ENCODE results near the gene VNN1. TPM values are rescaled to one million over a fixed set of nuclear protein-coding genes. Genes with fewer than 3 reads are reported as not detected.

Gene VNN1
- polyA plus RNA-seq, 1 donor from 2014 or later: not detected

GRCh38 chr6:132731086-132731485 is 17.2 kb upstream of the VNN1 start:
- H2AFZ ChIP-seq (ENCODE audit: low read depth, low read length): no peak overlapping the region
- no peaks in the 10 kb centered on the region for H3K27me3 ChIP-seq (ENCODE audit: insufficient read depth, low read depth, low read length)
- no peaks in the 10 kb centered on the region for H4K20me1 ChIP-seq (ENCODE audit: insufficient read depth)
- H3K9me3 ChIP-seq (ENCODE audit: low read length): no peaks in the 10 kb centered on the region
- H3K4me2 ChIP-seq (ENCODE audit: low read length): no peak overlapping the region
- H3K79me2 ChIP-seq (replicated peaks; ENCODE audit: insufficient read depth, low read length): no peaks in the 10 kb centered on the region
- H3K9me2 ChIP-seq (ENCODE audit: insufficient read depth, low read length): no peaks in the 10 kb centered on the region
- H3F3A ChIP-seq (ENCODE audit: insufficient read depth, low read length, poor library complexity, severe bottlenecking): no peaks in the 10 kb centered on the region
- no peak overlapping the region for H3K27ac ChIP-seq (ENCODE audit: low read length)
- no peaks in the 10 kb centered on the region for H3K36me3 ChIP-seq (ENCODE audit: insufficient read depth, low read length)
- TF ChIP-seq RAD21 (conservative IDR thresholded peaks at IDR 0.05) (no peak), POLR2AphosphoS5 (IDR thresholded peaks at IDR 0.05) (no peak)
- no peak overlapping the region for H3K9ac ChIP-seq (ENCODE audit: low read length)
- no peak overlapping the region for H3K4me3 ChIP-seq (ENCODE audit: low read length)

DNA sequence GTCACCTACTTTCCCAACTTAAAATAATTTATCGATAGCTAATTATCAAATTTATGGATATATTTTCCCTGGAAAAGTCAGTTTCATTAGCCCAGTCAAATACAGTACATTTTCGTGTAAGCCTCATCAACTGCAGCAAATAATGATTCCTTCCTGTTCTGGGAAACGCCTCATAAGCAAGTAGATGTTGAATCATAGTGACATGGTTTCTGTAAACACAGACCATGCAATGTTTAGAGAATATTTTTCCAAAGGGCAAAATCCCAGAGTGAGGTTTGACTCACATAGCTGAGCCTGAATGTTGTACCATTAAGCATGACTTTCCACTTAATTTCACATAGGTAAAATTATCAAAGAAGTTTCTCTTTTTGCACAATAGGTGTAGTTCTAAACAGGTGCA is 16.7 kb upstream of the VNN1 start:
- H3K27me3 ChIP-seq (ENCODE audit: insufficient read depth, low read depth, low read length): no peaks in the 10 kb centered on the region
- TF ChIP-seq CTCF (IDR thresholded peaks at IDR 0.05; ENCODE audit: poor library complexity, severe bottlenecking): no peak
- TF ChIP-seq REST (IDR thresholded peaks at IDR 0.05; ENCODE audit: borderline replicate concordance): no peak
- TF ChIP-seq SMC3 (conservative IDR thresholded peaks at IDR 0.05; ENCODE audit: poor library complexity): no peak
- TF ChIP-seq EP300 (conservative IDR thresholded peaks at IDR 0.05; ENCODE audit: poor library complexity, severe bottlenecking): no peak
- no peaks in the 10 kb centered on the region for H4K20me1 ChIP-seq (ENCODE audit: insufficient read depth)
- H3K9me2 ChIP-seq (ENCODE audit: insufficient read depth, low read length): no peaks in the 10 kb centered on the region
- no peaks in the 10 kb centered on the region for H3K79me2 ChIP-seq (replicated peaks; ENCODE audit: insufficient read depth, low read length)
- H3K4me2 ChIP-seq (ENCODE audit: low read length): no peak overlapping the region
- H3F3A ChIP-seq (ENCODE audit: insufficient read depth, low read length, poor library complexity, severe bottlenecking): no peaks in the 10 kb centered on the region
- no peak overlapping the region for H3K4me3 ChIP-seq (ENCODE audit: low read length)
- no peak overlapping the region for H3K27ac ChIP-seq (ENCODE audit: low read length)
- no peak overlapping the region for H3K9ac ChIP-seq (ENCODE audit: low read length)
- no peaks in the 10 kb centered on the region for H3K9me3 ChIP-seq (ENCODE audit: low read length)
- H3K36me3 ChIP-seq (ENCODE audit: insufficient read depth, low read length): no peaks in the 10 kb centered on the region
- no peak overlapping the region for H2AFZ ChIP-seq (ENCODE audit: low read depth, low read length)

DNA sequence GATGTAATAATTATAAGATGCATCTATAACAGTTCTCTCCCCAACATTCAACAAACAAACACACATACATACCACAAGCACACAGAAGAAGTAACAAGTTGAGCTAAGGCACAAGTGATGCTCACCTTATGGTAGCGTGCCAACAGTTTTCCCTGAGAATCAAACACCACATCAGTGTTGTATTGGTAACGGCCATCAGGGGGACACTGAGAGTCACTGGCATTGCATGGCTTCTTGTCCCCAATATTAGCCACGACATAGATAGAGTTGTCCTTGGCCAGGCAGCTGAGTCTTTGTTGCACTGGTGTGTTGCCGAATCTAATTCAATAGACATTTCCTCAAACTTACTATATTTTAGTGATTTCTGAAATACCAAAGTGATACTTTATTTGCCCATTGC is 14.8 kb upstream of the VNN1 start:
- H3K27ac ChIP-seq (ENCODE audit: low read length): no peak overlapping the region
- TF ChIP-seq EP300 (conservative IDR thresholded peaks at IDR 0.05; ENCODE audit: poor library complexity, severe bottlenecking): no peak
- TF ChIP-seq CTCF (IDR thresholded peaks at IDR 0.05; ENCODE audit: poor library complexity, severe bottlenecking): no peak
- TF ChIP-seq POLR2AphosphoS5 (IDR thresholded peaks at IDR 0.05): no peak
- no peak for TF ChIP-seq TAF1 (IDR thresholded peaks at IDR 0.05; ENCODE audit: low read depth)
- TF ChIP-seq REST (IDR thresholded peaks at IDR 0.05; ENCODE audit: borderline replicate concordance): no peak
- TF ChIP-seq RAD21 (conservative IDR thresholded peaks at IDR 0.05): no peak
- TF ChIP-seq EZH2 (IDR thresholded peaks at IDR 0.05; ENCODE audit: borderline replicate concordance, insufficient read depth, low read length, poor library complexity, severe bottlenecking): no peak
- TF ChIP-seq MXI1 (conservative IDR thresholded peaks at IDR 0.05; ENCODE audit: poor library complexity, severe bottlenecking): no peak
- TF ChIP-seq SMC3 (conservative IDR thresholded peaks at IDR 0.05; ENCODE audit: poor library complexity): no peak
- H3K4me2 ChIP-seq (ENCODE audit: low read length): no peak overlapping the region
- H3K4me3 ChIP-seq (ENCODE audit: low read length): no peak overlapping the region
- H4K20me1 ChIP-seq (ENCODE audit: insufficient read depth): no peaks in the 10 kb centered on the region
- H3K9ac ChIP-seq (ENCODE audit: low read length): no peak overlapping the region
- no peaks in the 10 kb centered on the region for H3K36me3 ChIP-seq (ENCODE audit: insufficient read depth, low read length)
- no peaks in the 10 kb centered on the region for H3F3A ChIP-seq (ENCODE audit: insufficient read depth, low read length, poor library complexity, severe bottlenecking)
- H2AFZ ChIP-seq (ENCODE audit: low read depth, low read length): no peak overlapping the region
- H3K27me3 ChIP-seq (ENCODE audit: insufficient read depth, low read depth, low read length): no peaks in the 10 kb centered on the region
- H3K9me3 ChIP-seq (ENCODE audit: low read length): no peaks in the 10 kb centered on the region
- no peaks in the 10 kb centered on the region for H3K79me2 ChIP-seq (replicated peaks; ENCODE audit: insufficient read depth, low read length)
- H3K9me2 ChIP-seq (ENCODE audit: insufficient read depth, low read length): no peaks in the 10 kb centered on the region
